GM12878 (cell line): Measurements from ENCODE around the gene ZNF415. TPM values are rescaled to one million over a fixed set of nuclear protein-coding genes. Genes with fewer than 3 reads are reported as not detected.

ENCODE experiments used
- ATAC-seq: fragments of 200-7000 bp; cut with Tn5 transposase; 3 replicates; pipeline ENCODE4 v1.9.1; 2020; ENCODE audit warnings: mild to moderate bottlenecking, moderate library complexity
- BruUV-seq: library from RNA; stranded (reverse); fragments of 400-500 nt; replicated peaks from 2 replicates; lab custom pipeline; 2021; lab: Mats Ljungman, UMichigan
- CTCF ChIA-PET: fragments of 300-600 bp; sonication (Branson Sonifier 250); formaldehyde crosslinking; extraction: SDS; loops from one replicate; lab custom pipeline; 2021; ENCODE audit warnings: inconsistent platforms; lab: Yijun Ruan, JAX
- POLR2A ChIA-PET: fragments of 350-600 bp; formaldehyde crosslinking; extraction: SDS; loops from one replicate; lab custom pipeline; 2021; ENCODE audit warnings: inconsistent platforms; lab: Charles Lee
- RAD21 ChIA-PET: fragments of 300-600 bp; sonication (Branson Sonifier 250); formaldehyde crosslinking; loops from one replicate; lab custom pipeline; 2023; ENCODE audit warnings: antibody characterized with exemption; ENCODE audit not compliant: unreplicated experiment; lab: Charles Lee
- SMC1A ChIA-PET: fragments of 300-600 bp; sonication (Branson Sonifier 250); formaldehyde crosslinking; loops from one replicate; lab custom pipeline; 2023; ENCODE audit not compliant: unreplicated experiment, uncharacterized antibody; lab: Charles Lee
- DNase-seq: peaks from one replicate; pipeline ENCODE4 v3.0.0-alpha.2; 2011; ENCODE audit warnings: low read depth, low spot score
- FAIRE-seq: peaks from 3 replicates; lab custom pipeline; 2011; peaks lifted over from hg19 to GRCh38; lab: Jason Lieb, UNC
- H2AFZ ChIP-seq: 2 replicates; pipeline ENCODE4 v1.6.0; 2011; ENCODE audit warnings: low read depth, low read length, control low read depth; ENCODE audit not compliant: control insufficient read depth
- H3K27ac ChIP-seq: 2 replicates; pipeline ENCODE4 v1.5.1; 2011; ENCODE audit warnings: control low read depth; ENCODE audit not compliant: control insufficient read depth, insufficient read depth
- H3K27me3 ChIP-seq, 2 experiments: replicated peaks in 1 of 2; 2 replicates each; pipeline versions ENCODE4 v1.6.0 to v1.6.1; 2011; ENCODE audit warnings: low read length in 1 of 2; ENCODE audit not compliant: control insufficient read depth in 2 of 2, insufficient read depth in 2 of 2
- H3K36me3 ChIP-seq, 2 experiments: 2 replicates each; pipeline ENCODE4 v1.5.1; 2011; ENCODE audit warnings: low read length in 1 of 2; ENCODE audit not compliant: control insufficient read depth in 2 of 2, insufficient read depth in 2 of 2
- H3K4me1 ChIP-seq: 2 replicates; pipeline ENCODE4 v1.6.1; 2011; ENCODE audit warnings: mild to moderate bottlenecking, low read length, moderate library complexity, mixed read lengths; ENCODE audit not compliant: control insufficient read depth, insufficient read depth
- H3K4me2 ChIP-seq: 2 replicates; pipeline ENCODE4 v1.6.0; 2011; ENCODE audit warnings: control low read depth; ENCODE audit not compliant: control insufficient read depth, insufficient read depth
- H3K4me3 ChIP-seq: fragments of 200-600 bp; sonication (generic); 2 replicates; pipeline ENCODE4 v1.5.1; 2016
- H3K79me2 ChIP-seq: 2 replicates; pipeline ENCODE4 v1.6.0; 2011; ENCODE audit warnings: low read length; ENCODE audit not compliant: control insufficient read depth, insufficient read depth
- H3K9ac ChIP-seq: 2 replicates; pipeline ENCODE4 v1.8.0; 2011; ENCODE audit warnings: low read length, control low read depth, mixed read lengths; ENCODE audit not compliant: control insufficient read depth, insufficient read depth
- H3K9me3 ChIP-seq: replicated peaks from 3 replicates; pipeline ENCODE4 v1.5.1; 2011; ENCODE audit warnings: mild to moderate bottlenecking, low read length; ENCODE audit not compliant: control insufficient read depth, insufficient read depth
- H4K20me1 ChIP-seq: 2 replicates; pipeline ENCODE4 v1.6.0; 2011; ENCODE audit not compliant: control insufficient read depth, insufficient read depth
- ATF2 ChIP-seq: IDR thresholded peaks from 2 replicates; pipeline ENCODE4 v1.6.1; 2012; ENCODE audit warnings: low read length, inconsistent platforms
- BCL11A ChIP-seq: IDR thresholded peaks from 2 replicates; pipeline ENCODE4 v1.6.1; 2011; ENCODE audit warnings: low read depth, low read length
- CBX5 ChIP-seq: sonication (generic); IDR thresholded peaks from 2 replicates; pipeline ENCODE4 v1.6.1; 2016; ENCODE audit warnings: low read depth, moderate library complexity, mild to moderate bottlenecking, inconsistent platforms
- CEBPB ChIP-seq, 2 experiments: fragments of 150-350 bp in 1 of 2; IDR thresholded peaks; 2 replicates each; pipeline ENCODE4 v1.6.1; 2012 to 2014; ENCODE audit warnings: low read depth in 2 of 2, low read length in 2 of 2, borderline replicate concordance in 1 of 2, inconsistent platforms in 1 of 2
- CHD1 ChIP-seq: IDR thresholded peaks from 2 replicates; pipeline ENCODE4 v1.6.1; 2012; ENCODE audit warnings: low read depth, low read length, improper control_type of control experiment
- ESRRA ChIP-seq: IDR thresholded peaks from 2 replicates; pipeline ENCODE4 v1.6.1; 2012; ENCODE audit warnings: mild to moderate bottlenecking, low read length, improper control_type of control experiment
- FOS ChIP-seq: IDR thresholded peaks from 3 replicates; pipeline ENCODE4 v1.6.1; 2011; ENCODE audit warnings: borderline replicate concordance; ENCODE audit not compliant: insufficient read length; ENCODE audit errors: extremely low read depth
- GABPA ChIP-seq: IDR thresholded peaks from 2 replicates; pipeline ENCODE4 v1.6.1; 2014; ENCODE audit warnings: antibody characterized with exemption, low read depth, mild to moderate bottlenecking, inconsistent platforms
- HDAC2 ChIP-seq: fragments of 200-600 bp; sonication (generic); IDR thresholded peaks from 2 replicates; pipeline ENCODE4 v1.6.1; 2017
- HDGF ChIP-seq: fragments of 450-650 bp; IDR thresholded peaks from 2 replicates; pipeline ENCODE4 v1.6.1; 2016; ENCODE audit warnings: antibody characterized with exemption
- MEF2A ChIP-seq: IDR thresholded peaks from 2 replicates; pipeline ENCODE4 v1.6.1; 2011; ENCODE audit warnings: low read depth, mild to moderate bottlenecking, low read length, moderate library complexity; ENCODE audit not compliant: insufficient read depth
- MXI1 ChIP-seq: fragments of 150-350 bp; IDR thresholded peaks from 2 replicates; pipeline ENCODE4 v1.6.1; 2011; ENCODE audit warnings: low read depth, mild to moderate bottlenecking, inconsistent platforms, low read length, improper control_type of control experiment
- MYB ChIP-seq: fragments of 150-350 bp; IDR thresholded peaks from 2 replicates; pipeline ENCODE4 v1.6.1; 2014; ENCODE audit warnings: mild to moderate bottlenecking, low read depth, low read length, borderline replicate concordance
- NFYB ChIP-seq: IDR thresholded peaks from 2 replicates; pipeline ENCODE4 v1.6.1; 2011; ENCODE audit warnings: low read depth, mild to moderate bottlenecking, low read length, improper control_type of control experiment, moderate library complexity; ENCODE audit not compliant: insufficient read depth
- NRF1 ChIP-seq: conservative IDR thresholded peaks from 2 replicates; pipeline ENCODE4 v1.6.1; 2011; ENCODE audit warnings: mild to moderate bottlenecking, low read depth, low read length, improper control_type of control experiment
- PAX5 ChIP-seq: IDR thresholded peaks from 2 replicates; pipeline ENCODE4 v1.6.1; 2011; ENCODE audit warnings: low read depth, low read length, borderline replicate concordance
- POLR2AphosphoS2 ChIP-seq: IDR thresholded peaks from 2 replicates; pipeline ENCODE4 v1.6.1; 2011; ENCODE audit warnings: low read depth, mild to moderate bottlenecking, low read length, improper control_type of control experiment, moderate library complexity
- SREBF1 ChIP-seq: IDR thresholded peaks from 2 replicates; pipeline ENCODE4 v1.6.1; 2012; ENCODE audit warnings: mild to moderate bottlenecking, low read length
- USF2 ChIP-seq: IDR thresholded peaks from 2 replicates; pipeline ENCODE4 v1.6.1; 2011; ENCODE audit warnings: low read depth, low read length, improper control_type of control experiment, borderline replicate concordance
- WGBS: methylation state at CpG from one replicate; pipeline ENCODE4 v1.1.6; 2016; ENCODE audit warnings: low lambda C conversion rate; ENCODE audit not compliant: insufficient replicate concordance, insufficient coverage; ENCODE audit errors: missing lambda C conversion rate; 5-methylcytosine and 5-hydroxymethylcytosine counted together
- in situ Hi-C: fragments of 300-500 bp; cut with MboI; formaldehyde crosslinking; loops from 9 replicates; pipeline ENCODE4 v1.14.3; 2018; ENCODE audit warnings: mixed read lengths
- intact Hi-C: fragments of 100-400 bp; cut with micrococcal nuclease; formaldehyde crosslinking; loops from one replicate; pipeline ENCODE4 v1.14.2; 2022; ENCODE audit not compliant: unreplicated experiment
- polyA plus RNA-seq, 11 experiments: library from polyadenylated mRNA; depleted of rRNA in 4 of 11; unstranded in 6 of 11; stranded (reverse) in 5 of 11; fragments of >200 nt; fragmentation: Nextera tagmentation in 4 of 11; fragmentation: Illumina TruSeq in 1 of 11; extraction: Ambion mirVana in 4 of 11; extraction: Trizol in 1 of 11; gene quantifications; 1 replicate in 1 of 11; 2 replicates in 10 of 11; pipeline versions ENCODE4 v1.2.1 to v1.2.3, GENCODE V29; 2011 to 2016; ENCODE audit warnings: inconsistent platforms in 2 of 11, missing spikeins in 2 of 11, low read depth in 1 of 11
- total RNA-seq, 4 experiments: library from RNA; depleted of rRNA in 3 of 4; stranded (reverse); fragments of >200 nt in 3 of 4; fragmentation: Illumina TruSeq in 1 of 4; extraction: Trizol in 1 of 4; gene quantifications; 2 replicates each; pipeline versions ENCODE4 v1.2.1 to v1.2.3, GENCODE V29; 2013 to 2021

Gene ZNF415
- total and polyA plus RNA-seq, 10 of the 15 experiments (the other 5 are each of a cell fraction or from before 2014, with no cell fraction given), result 0.03 to 0.13 (median 0.05) TPM; not detected in 6

- no peak for ATAC-seq
Observed at GRCh38 chr19:53161123-53161522, 28.4 kb upstream of the ZNF415 start.

GRCh38 chr19:53160350-53160749 lies 27.6 kb upstream of the ZNF415 start:
- FAIRE-seq, result no peak
- H3K4me2 ChIP-seq, result no peak overlapping the region
- no peak for TF ChIP-seq NRF1
- TF ChIP-seq MYB, result no peak
- TF ChIP-seq HDAC2, result no peak
- no peak for TF ChIP-seq CHD1
- TF ChIP-seq USF2, result no peak
- TF ChIP-seq MEF2A, result no peak
- TF ChIP-seq BCL11A, result no peak
- TF ChIP-seq HDGF, result no peak
- no peak for TF ChIP-seq GABPA
- TF ChIP-seq FOS, result no peak
- no peak for TF ChIP-seq SREBF1
- TF ChIP-seq CBX5, result no peak
- no peak for TF ChIP-seq PAX5
- no peak for TF ChIP-seq ATF2
- TF ChIP-seq CEBPB (IDR thresholded peaks at IDR 0.05; ENCODE audit: borderline replicate concordance in 1 of 2, low read depth in 2 of 2, low read length in 2 of 2), result no peak
- no peak for TF ChIP-seq POLR2AphosphoS2
- no peak for TF ChIP-seq ESRRA
- TF ChIP-seq NFYB, result no peak

More at GRCh38 chr19:53161123-53161522, 28.4 kb upstream of the ZNF415 start:
- Histone ChIP-seq H3K79me2 (no peaks in the 10 kb centered on the region), H3K9ac (no peak overlapping the region), H2AFZ (no peak overlapping the region), H3K27me3 (no peaks in the 10 kb centered on the region), H3K4me1 (no peaks in the 10 kb centered on the region), H4K20me1 (no peaks in the 10 kb centered on the region), H3K27ac (no peak overlapping the region), H3K4me2 (no peak overlapping the region), H3K9me3 (peaks cover 13% of the 10 kb centered on the region), H3K4me3 (no peak overlapping the region), H3K36me3 (no peaks in the 10 kb centered on the region)
- DNase-seq (no peak), FAIRE-seq (no peak)
- CTCF ChIA-PET, result no interaction called here
- intact Hi-C loops, result no loop called here
- BruUV-seq, result no TSS peak
- POLR2A ChIA-PET, result no interaction called here
- RAD21 ChIA-PET, result no interaction called here
- peak; percentile 29; the same call in 1 of the 2 replicates for TF ChIP-seq PAX5
- no peak for TF ChIP-seq MXI1
- WGBS, result 65% methylated on average over 3 of the region's 3 CpGs
- SMC1A ChIA-PET, result no interaction called here
- in situ Hi-C loops, result no loop called here

More at GRCh38 chr19:53160350-53160749, 27.6 kb upstream of the ZNF415 start:
- SMC1A ChIA-PET, result no interaction called here
- DNase-seq, result no peak
- Histone ChIP-seq H3K27me3 (no peaks in the 10 kb centered on the region), H3K9me3 (peaks cover 14% of the 10 kb centered on the region), H3K79me2 (no peaks in the 10 kb centered on the region), H4K20me1 (no peaks in the 10 kb centered on the region), H3K4me3 (no peak overlapping the region), H3K27ac (no peak overlapping the region), H3K4me1 (no peaks in the 10 kb centered on the region), H3K36me3 (no peaks in the 10 kb centered on the region), H2AFZ (no peak overlapping the region), H3K9ac (no peak overlapping the region)
- RAD21 ChIA-PET, result no interaction called here
- in situ Hi-C loops (no loop called here), intact Hi-C loops (no loop called here)
- POLR2A ChIA-PET, result no interaction called here
- ATAC-seq, result no peak
- CTCF ChIA-PET, result no interaction called here
- 89% methylated on average over 3 of the region's 3 CpGs for WGBS
- BruUV-seq, result no TSS peak
